ENCODE data around the gene CD1E.

The CD1E gene

DNA sequence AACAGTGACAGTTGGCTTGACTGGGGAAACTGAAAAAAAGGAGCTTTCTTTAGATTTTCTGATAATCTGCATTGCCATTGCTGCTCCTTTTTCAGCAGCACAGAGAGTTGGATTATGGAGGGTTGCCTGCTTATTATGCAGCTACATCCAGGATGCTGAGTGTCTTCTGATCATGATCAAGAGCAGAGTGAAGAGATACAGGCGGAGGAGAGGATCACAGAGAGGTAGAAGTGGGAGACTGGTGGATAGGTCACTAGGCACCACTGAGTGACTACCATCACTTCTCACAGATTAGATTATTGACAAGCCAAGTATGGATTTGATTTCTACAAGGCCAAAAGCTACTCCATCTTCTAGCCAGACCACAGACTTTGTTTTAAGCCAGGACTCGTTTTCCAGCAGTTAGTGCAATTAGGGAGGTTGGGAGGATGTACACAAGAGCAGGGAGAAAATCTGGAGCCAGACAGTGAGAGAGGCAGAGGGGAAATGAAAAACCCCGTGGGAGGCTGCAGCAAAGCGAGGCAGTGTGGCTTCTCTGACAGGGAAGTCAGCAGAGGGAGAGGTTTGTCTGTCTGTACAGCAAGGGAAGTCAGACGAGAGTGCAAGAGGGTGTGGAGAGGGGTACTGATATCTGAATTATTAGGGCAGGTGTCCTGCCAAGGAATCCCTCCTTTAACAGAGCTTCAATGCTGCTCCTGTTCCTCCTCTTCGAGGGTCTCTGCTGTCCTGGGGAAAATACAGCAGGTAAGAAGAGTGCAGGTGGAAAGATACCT, at the start of gene CD1E:
Gene CD1E, plus strand, starts transcription at position 592 of the 773 bp plus-strand sequence. Its CDS starts 95 bp downstream, at position 687.
- H3K4me3 ChIP-seq (ENCODE audit: low read depth, low read length) = no peak within 1 kb of the TSS
- DNase-seq (ENCODE audit: low read depth) = peak; percentile 28
- TF ChIP-seq, protein P1, sequence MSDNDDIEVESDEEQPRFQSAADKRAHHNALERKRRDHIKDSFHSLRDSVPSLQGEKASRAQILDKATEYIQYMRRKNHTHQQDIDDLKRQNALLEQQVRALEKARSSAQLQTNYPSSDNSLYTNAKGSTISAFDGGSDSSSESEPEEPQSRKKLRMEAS (IDR thresholded peaks at IDR 0.05; ENCODE audit: low read depth, low read length) = no peak
- TF ChIP-seq, protein P2, sequence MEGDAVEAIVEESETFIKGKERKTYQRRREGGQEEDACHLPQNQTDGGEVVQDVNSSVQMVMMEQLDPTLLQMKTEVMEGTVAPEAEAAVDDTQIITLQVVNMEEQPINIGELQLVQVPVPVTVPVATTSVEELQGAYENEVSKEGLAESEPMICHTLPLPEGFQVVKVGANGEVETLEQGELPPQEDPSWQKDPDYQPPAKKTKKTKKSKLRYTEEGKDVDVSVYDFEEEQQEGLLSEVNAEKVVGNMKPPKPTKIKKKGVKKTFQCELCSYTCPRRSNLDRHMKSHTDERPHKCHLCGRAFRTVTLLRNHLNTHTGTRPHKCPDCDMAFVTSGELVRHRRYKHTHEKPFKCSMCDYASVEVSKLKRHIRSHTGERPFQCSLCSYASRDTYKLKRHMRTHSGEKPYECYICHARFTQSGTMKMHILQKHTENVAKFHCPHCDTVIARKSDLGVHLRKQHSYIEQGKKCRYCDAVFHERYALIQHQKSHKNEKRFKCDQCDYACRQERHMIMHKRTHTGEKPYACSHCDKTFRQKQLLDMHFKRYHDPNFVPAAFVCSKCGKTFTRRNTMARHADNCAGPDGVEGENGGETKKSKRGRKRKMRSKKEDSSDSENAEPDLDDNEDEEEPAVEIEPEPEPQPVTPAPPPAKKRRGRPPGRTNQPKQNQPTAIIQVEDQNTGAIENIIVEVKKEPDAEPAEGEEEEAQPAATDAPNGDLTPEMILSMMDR (IDR thresholded peaks at IDR 0.05; ENCODE audit: low read depth, low read length) = no peak
- TF ChIP-seq POLR2A (IDR thresholded peaks at IDR 0.05; ENCODE audit: extremely low read depth, insufficient read length) = no peak
- TF ChIP-seq MYC (IDR thresholded peaks at IDR 0.05; ENCODE audit: low read depth, low read length) = no peak

DNA sequence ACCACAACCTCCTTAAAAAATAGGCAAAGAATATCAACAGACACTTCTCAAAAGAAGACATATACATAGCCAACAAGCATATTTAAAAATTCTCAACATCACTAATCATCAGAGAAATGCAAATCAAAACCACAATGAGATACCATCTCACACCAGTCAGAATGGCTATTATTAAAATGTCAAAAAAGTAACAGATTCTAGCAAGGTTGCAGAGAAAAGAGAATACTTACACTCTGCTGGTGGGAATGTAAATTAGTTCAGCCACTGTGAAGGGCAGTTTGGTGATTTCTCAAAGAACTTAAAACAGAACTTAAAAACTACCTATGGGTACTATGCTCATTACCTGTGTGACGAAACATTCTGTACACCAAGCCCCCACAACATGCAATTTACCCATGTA, 43.1 kb upstream of the CD1E start:
- no peak overlapping the region for H3K4me3 ChIP-seq (ENCODE audit: low read depth, low read length)
- DNase-seq (ENCODE audit: low read depth) = no peak
- TF ChIP-seq, protein P1 (IDR thresholded peaks at IDR 0.05; ENCODE audit: low read depth, low read length) = no peak
- TF ChIP-seq MYC (IDR thresholded peaks at IDR 0.05; ENCODE audit: low read depth, low read length) (no peak), POLR2A (IDR thresholded peaks at IDR 0.05; ENCODE audit: extremely low read depth, insufficient read length) (no peak)
- TF ChIP-seq, protein P2 (IDR thresholded peaks at IDR 0.05; ENCODE audit: low read depth, low read length) = no peak

DNA sequence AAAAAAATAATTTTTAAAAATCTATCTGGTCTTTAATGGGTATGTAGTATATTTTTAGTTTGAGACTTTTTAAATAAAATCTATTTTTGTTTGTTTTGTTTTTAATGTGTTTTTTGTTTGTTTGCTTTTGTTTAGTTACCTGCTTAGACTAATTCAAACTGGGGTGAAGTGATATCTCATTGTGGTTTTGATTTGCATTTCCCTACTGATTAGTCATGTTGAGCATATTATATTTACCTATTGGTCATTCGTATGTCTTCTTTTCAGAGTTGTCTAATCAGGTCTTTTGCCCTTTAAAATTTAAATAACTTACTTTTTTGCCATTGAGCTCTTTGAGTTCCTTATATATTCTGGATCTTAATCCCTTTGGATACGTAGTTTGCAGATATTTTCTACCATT, 42.6 kb upstream of the CD1E start:
- TF ChIP-seq, protein P2 (IDR thresholded peaks at IDR 0.05; ENCODE audit: low read depth, low read length) = no peak
- TF ChIP-seq MYC (IDR thresholded peaks at IDR 0.05; ENCODE audit: low read depth, low read length) (no peak), POLR2A (IDR thresholded peaks at IDR 0.05; ENCODE audit: extremely low read depth, insufficient read length) (no peak)
- TF ChIP-seq, protein P1 (IDR thresholded peaks at IDR 0.05; ENCODE audit: low read depth, low read length) = no peak
- H3K4me3 ChIP-seq (ENCODE audit: low read depth, low read length) = no peak overlapping the region

DNA sequence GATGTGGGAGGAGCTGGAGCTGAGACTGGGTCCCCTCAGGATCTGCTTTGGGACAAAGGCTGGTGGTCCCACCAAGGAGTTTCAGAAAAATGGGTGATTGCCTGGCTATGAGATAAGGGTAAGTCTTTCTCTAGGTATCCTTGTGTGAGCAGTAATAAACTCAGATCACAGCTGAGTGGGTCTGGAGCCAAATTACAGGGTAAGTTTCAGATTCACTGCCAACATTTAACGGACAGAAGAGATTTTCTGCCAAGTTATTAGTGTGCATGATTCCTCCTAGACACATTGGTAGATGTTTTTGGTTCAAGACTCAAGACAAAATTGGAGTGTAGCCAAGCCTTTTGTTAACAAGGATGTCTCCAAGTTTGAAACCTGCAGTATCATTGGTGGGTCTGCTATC, 29.8 kb upstream of the CD1E start:
- DNase-seq (ENCODE audit: low read depth) = no peak
- H3K4me3 ChIP-seq (ENCODE audit: low read depth, low read length) = no peak overlapping the region
- TF ChIP-seq MYC (IDR thresholded peaks at IDR 0.05; ENCODE audit: low read depth, low read length) = no peak
- TF ChIP-seq, protein P1 (IDR thresholded peaks at IDR 0.05; ENCODE audit: low read depth, low read length) = no peak
- no peak for TF ChIP-seq POLR2A (IDR thresholded peaks at IDR 0.05; ENCODE audit: extremely low read depth, insufficient read length)
- TF ChIP-seq, protein P2 (IDR thresholded peaks at IDR 0.05; ENCODE audit: low read depth, low read length) = no peak

More for the DNA sequence above, 42.6 kb upstream of the CD1E start:
- DNase-seq (ENCODE audit: low read depth) = no peak

DNA sequence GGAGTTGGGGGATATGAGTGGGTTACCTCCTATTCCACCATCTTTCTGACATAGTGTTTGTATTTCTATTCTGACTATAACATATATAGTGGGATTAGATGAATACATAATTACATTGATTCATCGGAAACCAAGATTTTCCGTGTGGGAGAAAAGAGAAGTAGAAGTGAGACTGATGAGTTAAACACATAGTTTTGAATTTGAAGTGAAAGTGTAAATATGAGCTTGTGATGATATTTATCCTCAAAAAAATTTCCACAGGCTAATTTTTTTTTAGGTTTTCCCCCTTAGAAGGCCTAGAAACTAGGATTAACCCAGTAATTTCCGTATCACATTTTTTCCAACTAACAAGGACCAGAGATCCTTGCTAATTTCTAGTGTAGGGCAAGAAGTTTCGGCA, 29.3 kb upstream of the CD1E start:
- no peak for DNase-seq (ENCODE audit: low read depth)
- H3K4me3 ChIP-seq (ENCODE audit: low read depth, low read length) = no peak overlapping the region
- TF ChIP-seq, protein P1 (IDR thresholded peaks at IDR 0.05; ENCODE audit: low read depth, low read length) = no peak
- TF ChIP-seq MYC (IDR thresholded peaks at IDR 0.05; ENCODE audit: low read depth, low read length) = no peak
- no peak for TF ChIP-seq POLR2A (IDR thresholded peaks at IDR 0.05; ENCODE audit: extremely low read depth, insufficient read length)
- TF ChIP-seq, protein P2 (IDR thresholded peaks at IDR 0.05; ENCODE audit: low read depth, low read length) = no peak

All from NB4 (cell line).